ENCODE results near the gene MXD3. TPM values are rescaled to one million over a fixed set of nuclear protein-coding genes. Genes with fewer than 3 reads are reported as not detected.

MXD3 gene
- total RNA-seq, 2 experiments from 2014 or later: 81.3 to 130 TPM

GRCh38 chr5:177351392-177352329 is 40.0 kb upstream of the MXD3 start, which contains the start of gene LMAN2:
LMAN2 (minus strand) TSS chr5:177351668; CDS start chr5:177351647, 21 bp downstream.
- Histone ChIP-seq H3K9me2 (ENCODE audit: insufficient read depth, low read length) (no peaks in the 10 kb centered on the region), H4K20me1 (ENCODE audit: insufficient read depth, low read length) (peaks cover 11% of the 10 kb centered on the region; the same call in 1 of the 2 replicates), H3K4me2 (ENCODE audit: low read length) (peak within 1 kb of the TSS; percentile 98), H3K4me3 (ENCODE audit: low read depth, low read length, poor library complexity, severe bottlenecking) (peak within 1 kb of the TSS; percentile 90), H3K79me2 (ENCODE audit: insufficient read depth, low read depth, low read length) (peaks cover 47% of the 10 kb centered on the region), H3K27ac (ENCODE audit: low read depth, low read length, poor library complexity, severe bottlenecking) (peak within 1 kb of the TSS; percentile 91), H2AFZ (ENCODE audit: low read length) (peak within 1 kb of the TSS; percentile 94), H3K9me3 (ENCODE audit: low read length) (peaks cover 8% of the 10 kb centered on the region), H3K4me1 (ENCODE audit: insufficient read depth, low read length, poor library complexity, severe bottlenecking) (peaks cover 47% of the 10 kb centered on the region), H3K36me3 (ENCODE audit: insufficient read depth, low read length) (peaks cover 25% of the 10 kb centered on the region)
- DNase-seq (ENCODE audit: low spot score): peak; percentile 97
- POLR2A ChIA-PET: interaction anchor here (0.6 to 5.4 kb wide), 12 partner anchors 9 to 823 kb away, joined by 3 to 35 read pairs (median 4); partner anchors contain the start of gene GRK6
- BruUV-seq (replicated peaks): no TSS peak
- TF ChIP-seq CTCF (conservative IDR thresholded peaks at IDR 0.05; ENCODE audit: low read length) (no peak), EZH2phosphoT487 (IDR thresholded peaks at IDR 0.05; ENCODE audit: borderline replicate concordance, low read depth, low read length) (no peak)
- intact Hi-C loops (cut with micrococcal nuclease; ENCODE audit: unreplicated experiment): loop anchor here (2.0 kb wide), 1 partner anchor 39 kb away; no protein-coding TSS in a partner anchor
- CTCF ChIA-PET (ENCODE audit: unreplicated experiment): interaction anchor here (0.7 to 1.2 kb wide), 4 partner anchors 17 to 165 kb away, joined by 3 to 4 read pairs (median 3); partner anchors contain the start of gene DDX41

GRCh38 chr5:177350776-177351391 is 39.2 kb upstream of the MXD3 start:
- H2AFZ ChIP-seq (ENCODE audit: low read length): peak overlapping the region; percentile 94; the same call in 1 of the 2 replicates
- CTCF ChIA-PET (ENCODE audit: unreplicated experiment): interaction anchor here (1.2 kb wide), 1 partner anchor 41 kb away, joined by 3 read pairs; no protein-coding TSS in a partner anchor
- DNase-seq (ENCODE audit: low spot score): no peak
- peaks cover 11% of the 10 kb centered on the region; the same call in 1 of the 2 replicates for H4K20me1 ChIP-seq (ENCODE audit: insufficient read depth, low read length)
- no TSS peak for BruUV-seq (replicated peaks)
- H3K36me3 ChIP-seq (ENCODE audit: insufficient read depth, low read length): peaks cover 32% of the 10 kb centered on the region
- H3K79me2 ChIP-seq (ENCODE audit: insufficient read depth, low read depth, low read length): peaks cover 55% of the 10 kb centered on the region
- peak overlapping the region; percentile 90 for H3K4me3 ChIP-seq (ENCODE audit: low read depth, low read length, poor library complexity, severe bottlenecking)
- intact Hi-C loops (cut with micrococcal nuclease; ENCODE audit: unreplicated experiment): loop anchor here (2.0 kb wide), 1 partner anchor 38 kb away; no protein-coding TSS in a partner anchor
- POLR2A ChIA-PET: interaction anchor here (0.6 to 5.4 kb wide), 10 partner anchors 9 to 822 kb away, joined by 3 to 35 read pairs (median 3); no protein-coding TSS in a partner anchor
- H3K9me3 ChIP-seq (ENCODE audit: low read length): peaks cover 8% of the 10 kb centered on the region
- TF ChIP-seq EZH2phosphoT487 (IDR thresholded peaks at IDR 0.05; ENCODE audit: borderline replicate concordance, low read depth, low read length) (no peak), CTCF (conservative IDR thresholded peaks at IDR 0.05; ENCODE audit: low read length) (no peak)
- H3K9me2 ChIP-seq (ENCODE audit: insufficient read depth, low read length): no peaks in the 10 kb centered on the region
- peak overlapping the region; percentile 91 for H3K27ac ChIP-seq (ENCODE audit: low read depth, low read length, poor library complexity, severe bottlenecking)
- peaks cover 39% of the 10 kb centered on the region for H3K4me1 ChIP-seq (ENCODE audit: insufficient read depth, low read length, poor library complexity, severe bottlenecking)
- peak overlapping the region; percentile 98 for H3K4me2 ChIP-seq (ENCODE audit: low read length)
